Measurements from ENCODE around the gene G0S2. TPM values are rescaled to one million over a fixed set of nuclear protein-coding genes. Genes with fewer than 3 reads are reported as not detected.

Gene G0S2
- total and polyA plus RNA-seq, 2 of the 4 experiments (the other 2 are of a cell fraction), result 0.36 to 0.53 TPM

- TF ChIP-seq MXI1 (IDR thresholded peaks at IDR 0.05; ENCODE audit: borderline replicate concordance, low read depth, low read length) (no peak), BHLHE40 (IDR thresholded peaks at IDR 0.05; ENCODE audit: low read depth, low read length) (no peak), MAFK (IDR thresholded peaks at IDR 0.05; ENCODE audit: low read depth, low read length) (no peak), FOS (IDR thresholded peaks at IDR 0.05; ENCODE audit: low read depth, low read length) (no peak), POLR2A (IDR thresholded peaks at IDR 0.05; ENCODE audit: low read depth, low read length) (no peak), CEBPB (IDR thresholded peaks at IDR 0.05; ENCODE audit: low read depth, low read length) (no peak), CHD1 (IDR thresholded peaks at IDR 0.05; ENCODE audit: low read depth, low read length) (no peak), MAZ (IDR thresholded peaks at IDR 0.05; ENCODE audit: borderline replicate concordance, low read depth, low read length) (no peak), RAD21 (IDR thresholded peaks at IDR 0.05; ENCODE audit: low read length) (no peak), RFX5 (IDR thresholded peaks at IDR 0.05; ENCODE audit: low read depth, low read length) (no peak), RCOR1 (IDR thresholded peaks at IDR 0.05; ENCODE audit: insufficient replicate concordance, low read length) (no peak), USF2 (IDR thresholded peaks at IDR 0.05; ENCODE audit: low read depth, low read length) (no peak), SMC3 (IDR thresholded peaks at IDR 0.05; ENCODE audit: low read depth, low read length) (no peak)
- TF ChIP-seq, protein P1, sequence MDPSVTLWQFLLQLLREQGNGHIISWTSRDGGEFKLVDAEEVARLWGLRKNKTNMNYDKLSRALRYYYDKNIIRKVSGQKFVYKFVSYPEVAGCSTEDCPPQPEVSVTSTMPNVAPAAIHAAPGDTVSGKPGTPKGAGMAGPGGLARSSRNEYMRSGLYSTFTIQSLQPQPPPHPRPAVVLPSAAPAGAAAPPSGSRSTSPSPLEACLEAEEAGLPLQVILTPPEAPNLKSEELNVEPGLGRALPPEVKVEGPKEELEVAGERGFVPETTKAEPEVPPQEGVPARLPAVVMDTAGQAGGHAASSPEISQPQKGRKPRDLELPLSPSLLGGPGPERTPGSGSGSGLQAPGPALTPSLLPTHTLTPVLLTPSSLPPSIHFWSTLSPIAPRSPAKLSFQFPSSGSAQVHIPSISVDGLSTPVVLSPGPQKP (IDR thresholded peaks at IDR 0.05; ENCODE audit: borderline replicate concordance, low read depth, low read length), result no peak
- TF ChIP-seq, protein P2, sequence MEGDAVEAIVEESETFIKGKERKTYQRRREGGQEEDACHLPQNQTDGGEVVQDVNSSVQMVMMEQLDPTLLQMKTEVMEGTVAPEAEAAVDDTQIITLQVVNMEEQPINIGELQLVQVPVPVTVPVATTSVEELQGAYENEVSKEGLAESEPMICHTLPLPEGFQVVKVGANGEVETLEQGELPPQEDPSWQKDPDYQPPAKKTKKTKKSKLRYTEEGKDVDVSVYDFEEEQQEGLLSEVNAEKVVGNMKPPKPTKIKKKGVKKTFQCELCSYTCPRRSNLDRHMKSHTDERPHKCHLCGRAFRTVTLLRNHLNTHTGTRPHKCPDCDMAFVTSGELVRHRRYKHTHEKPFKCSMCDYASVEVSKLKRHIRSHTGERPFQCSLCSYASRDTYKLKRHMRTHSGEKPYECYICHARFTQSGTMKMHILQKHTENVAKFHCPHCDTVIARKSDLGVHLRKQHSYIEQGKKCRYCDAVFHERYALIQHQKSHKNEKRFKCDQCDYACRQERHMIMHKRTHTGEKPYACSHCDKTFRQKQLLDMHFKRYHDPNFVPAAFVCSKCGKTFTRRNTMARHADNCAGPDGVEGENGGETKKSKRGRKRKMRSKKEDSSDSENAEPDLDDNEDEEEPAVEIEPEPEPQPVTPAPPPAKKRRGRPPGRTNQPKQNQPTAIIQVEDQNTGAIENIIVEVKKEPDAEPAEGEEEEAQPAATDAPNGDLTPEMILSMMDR (conservative IDR thresholded peaks at IDR 0.05; ENCODE audit: low read depth, low read length), result no peak
- Histone ChIP-seq H4K8ac (ENCODE audit: low read depth in 2 of 2, low read length in 2 of 2) (no peak overlapping the region), H2BK5ac (ENCODE audit: low read depth, low read length, poor library complexity, severe bottlenecking) (no peak overlapping the region), H3K36me3 (ENCODE audit: control insufficient read depth, insufficient read depth, low read length) (no peaks in the 10 kb centered on the region), H3K4me3 (ENCODE audit: insufficient read depth, low read depth, low read length) (no peak overlapping the region), H2BK120ac (ENCODE audit: low read depth, low read length) (peak overlapping the region; percentile 38), H3K9me1 (ENCODE audit: insufficient read depth, low read length) (peaks cover 27% of the 10 kb centered on the region), H2AK5ac (ENCODE audit: low read depth, low read length) (peak overlapping the region; percentile 7; the same call in 1 of the 2 replicates), H3K18ac (ENCODE audit: low read depth, low read length) (peak overlapping the region; percentile 33; the same call in 1 of the 2 replicates), H3K79me1 (ENCODE audit: low read depth in 1 of 2, low read length in 2 of 2) (no peaks in the 10 kb centered on the region), H3K4me2 (ENCODE audit: low read depth, low read length) (no peak overlapping the region), H2BK20ac (ENCODE audit: low read depth, low read length) (0 out of 2 replicates have a peak overlapping the region, but pooled peaks have one; percentile 16), H3K4ac (ENCODE audit: low read depth, low read length) (peak overlapping the region; percentile 53; the same call in 1 of the 2 replicates), H4K5ac (ENCODE audit: low read depth, low read length) (peak overlapping the region; percentile 6; the same call in 1 of the 2 replicates), H2AK9ac (replicated peaks; ENCODE audit: low read depth, low read length, poor library complexity) (no peak overlapping the region), H3K27ac (ENCODE audit: insufficient read depth, low read length) (peak overlapping the region; percentile 31; the same call in 1 of the 2 replicates), H4K20me1 (ENCODE audit: insufficient read depth, low read length) (no peaks in the 10 kb centered on the region), H3K9me3 (ENCODE audit: control insufficient read depth, insufficient read depth, low read length) (no peaks in the 10 kb centered on the region), H3K9ac (ENCODE audit: low read depth, low read length) (no peak overlapping the region), H3K27me3 (ENCODE audit: control insufficient read depth, insufficient read depth, low read length) (no peaks in the 10 kb centered on the region), H3K23ac (ENCODE audit: low read depth, low read length) (0 out of 2 replicates have a peak overlapping the region, but pooled peaks have one; percentile 29), H4K91ac (ENCODE audit: insufficient read depth, low read depth, low read length) (no peak overlapping the region), H3K14ac (replicated peaks; ENCODE audit: low read depth, low read length) (no peak overlapping the region; the same call in 1 of the 2 replicates), H2AFZ (replicated peaks; ENCODE audit: low read length, poor library complexity) (no peak overlapping the region), H3K56ac (ENCODE audit: extremely low read depth, insufficient read depth, low read length) (no peak overlapping the region), H2BK15ac (ENCODE audit: low read depth, low read length) (no peak overlapping the region), H3K4me1 (ENCODE audit: control insufficient read depth, insufficient read depth, low read length) (peaks cover 29% of the 10 kb centered on the region)
- CTCF ChIA-PET, result no interaction called here
- POLR2A ChIA-PET (ENCODE audit: unreplicated experiment), result no interaction called here
- dilution Hi-C loops (cut with HindIII; ENCODE audit: low sequenced_read_pairs, unreplicated experiment), result no loop called here
- ATAC-seq (ENCODE audit: low read depth) (no peak), DNase-seq (no peak)
- intact Hi-C loops (cut with micrococcal nuclease), result loop anchor here (5.0 kb wide), 1 partner anchor 99 kb away; no protein-coding TSS in a partner anchor
- no TSS peak for BruUV-seq (replicated peaks)
- in situ Hi-C loops (cut with MboI; ENCODE audit: low sequenced_read_pairs), result no loop called here
Observed at GRCh38 chr1:209648346-209648745, 26.9 kb upstream of the G0S2 start.
